ENCODE results near the gene ZNF362.

DNA sequence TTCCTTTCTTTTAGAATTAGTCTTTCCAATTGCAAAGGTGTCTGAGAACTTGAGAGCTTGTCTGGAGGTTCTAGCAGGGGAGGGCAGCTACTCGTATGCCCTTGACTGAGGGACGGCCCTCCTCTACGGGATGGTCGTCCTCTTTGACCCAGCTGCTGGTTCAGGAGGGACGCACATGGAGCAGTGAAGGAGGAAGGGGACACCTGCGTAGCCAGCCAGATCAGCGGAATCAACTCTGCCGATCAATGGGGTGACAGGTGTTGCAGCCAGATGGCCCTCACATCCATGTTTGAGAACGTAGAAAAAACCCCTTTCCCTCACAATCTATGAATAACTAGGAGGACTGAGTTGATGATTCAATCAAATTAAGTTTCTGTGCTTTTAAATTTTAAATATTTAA is 80.3 kb downstream of the ZNF362 start:
- TF ChIP-seq, protein P1, sequence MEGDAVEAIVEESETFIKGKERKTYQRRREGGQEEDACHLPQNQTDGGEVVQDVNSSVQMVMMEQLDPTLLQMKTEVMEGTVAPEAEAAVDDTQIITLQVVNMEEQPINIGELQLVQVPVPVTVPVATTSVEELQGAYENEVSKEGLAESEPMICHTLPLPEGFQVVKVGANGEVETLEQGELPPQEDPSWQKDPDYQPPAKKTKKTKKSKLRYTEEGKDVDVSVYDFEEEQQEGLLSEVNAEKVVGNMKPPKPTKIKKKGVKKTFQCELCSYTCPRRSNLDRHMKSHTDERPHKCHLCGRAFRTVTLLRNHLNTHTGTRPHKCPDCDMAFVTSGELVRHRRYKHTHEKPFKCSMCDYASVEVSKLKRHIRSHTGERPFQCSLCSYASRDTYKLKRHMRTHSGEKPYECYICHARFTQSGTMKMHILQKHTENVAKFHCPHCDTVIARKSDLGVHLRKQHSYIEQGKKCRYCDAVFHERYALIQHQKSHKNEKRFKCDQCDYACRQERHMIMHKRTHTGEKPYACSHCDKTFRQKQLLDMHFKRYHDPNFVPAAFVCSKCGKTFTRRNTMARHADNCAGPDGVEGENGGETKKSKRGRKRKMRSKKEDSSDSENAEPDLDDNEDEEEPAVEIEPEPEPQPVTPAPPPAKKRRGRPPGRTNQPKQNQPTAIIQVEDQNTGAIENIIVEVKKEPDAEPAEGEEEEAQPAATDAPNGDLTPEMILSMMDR (IDR thresholded peaks at IDR 0.05; ENCODE audit: poor library complexity), result no peak
- TF ChIP-seq EZH2phosphoT487 (IDR thresholded peaks at IDR 0.05; ENCODE audit: low read depth, severe bottlenecking, unreplicated experiment) (no peak), EZH2 (IDR thresholded peaks at IDR 0.05; ENCODE audit: borderline replicate concordance) (no peak)

All from hepatocyte (in vitro differentiated cells).